Measurements from ENCODE around the gene CTXND2. TPM values are rescaled to one million over a fixed set of nuclear protein-coding genes. Genes with fewer than 3 reads are reported as not detected.

CTXND2 gene
- not detected for total RNA-seq

GRCh38 chr1:150887018-150887417 is at the start of gene CTXND2:
TSS of gene CTXND2 (plus strand) at chr1:150887136. CDS start at chr1:150912315, 25,179 bp downstream.

GRCh38 chr1:150926097-150926741 is 39.3 kb downstream of the CTXND2 start, which contains the start of gene SETDB1:
TSS of gene SETDB1 (plus strand) at chr1:150926363. CDS start at chr1:150927715, 1,352 bp downstream.

Other genes starting within 250 kb of the CTXND2 start
- gene GOLPH3L, start 190.0 kb upstream of the CTXND2 start, total RNA-seq: 19.2 TPM
- 1.2 TPM for gene HORMAD1, start 166.2 kb upstream of the CTXND2 start, total RNA-seq
- 15.2 TPM for gene CTSS, start 121.4 kb upstream of the CTXND2 start, total RNA-seq
- 83.6 TPM for gene CTSK, start 78.9 kb upstream of the CTXND2 start, total RNA-seq
- 64.4 TPM for gene ARNT, start 10.5 kb upstream of the CTXND2 start, total RNA-seq
- gene SETDB1, start 39.2 kb downstream of the CTXND2 start, total RNA-seq: 73.4 TPM
- 62.3 TPM for gene CERS2, start 87.7 kb downstream of the CTXND2 start, total RNA-seq
- 0.55 TPM for gene ANXA9, start 95.2 kb downstream of the CTXND2 start, total RNA-seq
- 24.8 TPM for gene MINDY1, start 119.8 kb downstream of the CTXND2 start, total RNA-seq
- gene PRUNE1, start 121.3 kb downstream of the CTXND2 start, total RNA-seq: 26.1 TPM
- 9.5 TPM for gene BNIPL, start 149.4 kb downstream of the CTXND2 start, total RNA-seq
- 8.9 TPM for gene C1orf56, start 160.6 kb downstream of the CTXND2 start, total RNA-seq
- 44.4 TPM for gene CDC42SE1, start 172.5 kb downstream of the CTXND2 start, total RNA-seq
- gene MLLT11, start 173.3 kb downstream of the CTXND2 start, total RNA-seq: 15.3 TPM
- 25.1 TPM for gene GABPB2, start 183.6 kb downstream of the CTXND2 start, total RNA-seq